GM18511 (cell line): ENCODE results near the gene BAK1.

Source experiments
- ATAC-seq: cut with Tn5 transposase; IDR thresholded peaks from one replicate; pipeline ENCODE4 v1.9.1; 2021; ENCODE audit warnings: mild to moderate bottlenecking, moderate library complexity; ENCODE audit not compliant: unreplicated experiment

Gene BAK1

GRCh38 chr6:33588894-33589293 is 8.8 kb upstream of the BAK1 start:
- no peak for ATAC-seq

GRCh38 chr6:33587529-33587928 is 7.5 kb upstream of the BAK1 start:
- ATAC-seq = no peak

DNA sequence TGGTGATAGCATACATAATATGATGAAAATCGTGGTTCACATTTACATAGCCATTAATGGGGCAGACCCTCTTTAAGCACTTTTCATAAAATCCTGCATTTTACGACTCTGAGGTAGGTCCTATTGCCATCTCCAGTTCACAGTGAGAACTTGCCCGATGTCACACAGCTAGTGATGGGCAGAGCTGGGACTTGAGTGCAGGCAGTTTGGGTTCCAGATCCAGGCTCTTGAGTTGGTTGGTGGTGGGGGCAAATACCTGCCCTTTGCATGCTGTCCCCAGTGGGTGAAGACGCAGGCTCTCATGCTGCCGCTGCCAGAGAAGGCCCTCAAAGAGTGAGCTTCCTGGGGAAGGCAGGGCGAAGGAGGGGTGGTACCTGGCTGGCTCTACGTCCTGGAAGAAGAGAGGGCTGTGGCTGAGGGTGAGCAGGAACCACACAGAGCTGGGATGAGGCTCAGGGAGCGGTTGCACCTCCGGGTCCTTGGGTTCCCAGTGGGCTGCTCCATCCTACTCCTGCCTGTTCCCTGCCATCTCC is 6.1 kb upstream of the BAK1 start:
- no peak for ATAC-seq

GRCh38 chr6:33585403-33586107 is 5.5 kb upstream of the BAK1 start:
- peak; percentile 54 for ATAC-seq

- ATAC-seq = no peak
Observed at GRCh38 chr6:33584700-33585402, 4.8 kb upstream of the BAK1 start.

- no peak for ATAC-seq
Observed at GRCh38 chr6:33583591-33584155, 3.6 kb upstream of the BAK1 start.

- ATAC-seq = no peak
Observed at GRCh38 chr6:33581186-33581585, 1.1 kb upstream of the BAK1 start.

- no peak for ATAC-seq
Observed at GRCh38 chr6:33578588-33579011, 1.5 kb downstream of the BAK1 start.

DNA sequence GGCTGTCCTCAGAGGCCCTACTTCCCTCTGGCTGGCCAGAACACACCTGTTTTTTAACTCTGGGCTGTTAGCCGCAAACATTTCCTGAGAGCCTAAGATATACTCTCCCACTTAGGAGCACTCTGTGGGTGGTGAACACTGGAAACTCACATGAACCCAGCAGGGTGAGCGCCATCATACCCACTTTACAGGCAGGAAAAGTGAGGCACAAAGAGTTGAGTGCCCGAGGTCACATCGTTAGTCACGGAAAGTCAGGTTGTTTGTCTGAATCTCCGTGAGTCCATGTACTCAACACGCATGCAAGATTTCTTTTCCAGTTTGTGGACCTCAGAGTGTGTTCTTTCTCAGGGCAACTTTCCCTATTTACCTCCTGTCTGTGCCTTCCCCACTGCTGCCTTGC is 1.9 kb downstream of the BAK1 start:
- ATAC-seq = no peak

- ATAC-seq = no peak
Observed at GRCh38 chr6:33577718-33578117, 2.4 kb downstream of the BAK1 start.

DNA sequence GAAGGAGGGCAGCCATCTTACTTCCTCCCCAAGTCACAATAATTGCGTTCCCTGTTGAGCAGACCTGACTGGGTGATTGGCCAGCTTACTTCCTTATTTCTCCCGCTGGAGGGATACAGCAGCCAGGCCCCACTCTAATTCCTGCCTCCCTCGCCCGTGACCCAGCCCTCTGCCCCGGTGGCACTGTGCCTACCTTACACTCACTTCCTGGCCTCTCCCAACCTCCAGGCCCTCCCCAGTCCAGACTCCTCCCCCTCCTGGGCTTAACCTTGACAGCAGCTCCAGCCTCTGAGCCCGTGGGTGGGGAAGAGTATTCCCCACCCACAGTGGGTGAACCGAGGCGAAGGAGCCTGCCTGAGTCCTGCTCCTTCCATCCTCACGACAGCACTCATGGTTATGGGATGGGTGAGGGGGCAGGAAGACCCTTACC is 3.0 kb downstream of the BAK1 start:
- no peak for ATAC-seq

- ATAC-seq = no peak
Observed at GRCh38 chr6:33576668-33577067, 3.4 kb downstream of the BAK1 start.

DNA sequence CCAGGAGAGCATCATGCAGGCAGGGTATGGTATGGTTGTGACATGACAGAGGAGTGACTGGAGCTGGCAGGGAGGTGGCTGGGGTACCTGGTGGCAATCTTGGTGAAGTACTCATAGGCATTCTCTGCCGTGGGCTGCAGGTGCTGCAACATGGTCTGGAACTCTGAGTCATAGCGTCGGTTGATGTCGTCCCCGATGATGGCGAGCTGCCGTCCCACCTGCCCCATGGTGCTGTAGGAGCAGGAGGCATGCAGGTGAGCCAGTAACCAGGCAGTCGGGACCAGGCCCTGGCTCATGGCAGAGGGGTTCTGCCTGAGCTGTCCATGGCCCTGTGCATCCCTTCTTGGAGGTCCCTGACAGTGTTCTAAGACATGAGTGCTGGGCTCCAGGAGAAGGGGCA is 4.9 kb downstream of the BAK1 start:
- ATAC-seq = no peak

GRCh38 chr6:33571637-33572316 is 8.3 kb downstream of the BAK1 start:
- no peak for ATAC-seq

DNA sequence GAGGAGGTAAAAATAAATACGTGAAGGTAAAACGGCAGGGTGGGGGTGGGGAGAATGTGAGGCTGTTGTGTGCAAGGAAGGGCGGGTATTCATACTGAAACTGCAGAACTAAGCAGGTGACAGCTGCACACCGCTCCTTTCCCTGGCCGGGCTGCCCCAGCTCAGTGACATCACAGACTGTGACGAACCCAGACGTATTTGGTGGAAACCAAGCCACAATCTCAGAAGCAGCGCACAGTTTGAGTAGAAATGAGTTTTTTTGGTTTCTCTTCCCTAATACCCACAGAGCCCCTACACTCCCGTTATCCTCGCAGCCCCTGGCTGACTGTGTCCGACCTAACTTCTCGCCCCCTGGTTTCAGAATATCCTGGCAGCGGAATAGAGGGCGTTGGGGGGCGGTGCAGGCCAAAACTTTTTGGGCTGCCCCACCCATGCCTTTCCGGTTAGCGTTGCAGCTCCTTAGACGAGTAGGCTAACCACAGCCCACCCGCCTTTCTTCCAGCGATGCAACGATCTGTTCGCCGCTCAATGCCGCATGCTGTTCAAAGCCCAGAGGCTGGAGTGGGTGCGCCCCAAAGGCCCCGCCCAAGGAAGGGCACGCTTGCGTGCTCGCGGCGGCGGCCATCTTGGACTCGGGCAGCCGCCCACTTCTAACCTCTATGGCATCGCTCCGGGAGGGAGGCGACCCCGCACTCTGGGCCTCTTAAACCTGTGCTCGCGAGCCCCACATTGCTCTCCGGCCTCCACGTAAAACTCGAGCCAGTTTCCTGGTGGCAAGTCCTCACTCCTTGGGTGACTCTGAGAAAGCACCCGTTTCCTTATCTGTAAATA is 9.1 kb downstream of the BAK1 start:
- peak; percentile 85 for ATAC-seq

DNA sequence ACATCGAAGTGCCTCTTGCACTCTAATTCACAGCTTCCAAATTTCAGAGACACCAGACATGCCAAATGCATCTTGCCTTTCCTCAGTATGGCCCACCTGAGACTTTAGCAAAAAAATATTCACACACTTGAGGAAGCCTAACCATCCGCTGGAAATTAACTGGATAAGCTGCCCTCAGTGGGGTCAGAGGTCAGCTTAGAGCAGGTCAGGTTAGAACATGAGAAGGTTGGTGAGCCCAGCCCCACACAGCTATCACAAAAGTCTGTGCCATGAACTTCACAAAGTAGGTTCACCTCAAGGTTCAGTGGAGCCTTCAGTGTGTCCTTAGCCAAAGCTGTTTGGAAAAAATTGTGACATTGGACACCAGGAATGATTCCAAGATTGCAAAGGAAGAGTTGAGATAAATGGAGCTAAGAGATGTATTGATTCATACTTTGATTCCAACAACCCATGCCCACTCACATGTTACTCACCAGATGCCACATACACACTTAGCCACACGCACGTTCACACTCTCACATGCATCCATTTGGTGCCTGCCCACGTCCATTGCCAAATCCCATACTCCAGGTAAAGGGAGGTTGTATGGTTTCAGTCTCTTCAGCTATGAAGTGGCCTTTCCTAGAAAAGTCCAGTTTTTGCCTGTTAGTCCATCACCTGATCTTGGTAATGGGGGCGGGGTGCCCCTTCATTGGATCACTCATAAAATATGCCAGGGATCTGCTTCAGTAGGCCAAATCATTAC is 11.1 kb downstream of the BAK1 start:
- ATAC-seq = no peak

DNA sequence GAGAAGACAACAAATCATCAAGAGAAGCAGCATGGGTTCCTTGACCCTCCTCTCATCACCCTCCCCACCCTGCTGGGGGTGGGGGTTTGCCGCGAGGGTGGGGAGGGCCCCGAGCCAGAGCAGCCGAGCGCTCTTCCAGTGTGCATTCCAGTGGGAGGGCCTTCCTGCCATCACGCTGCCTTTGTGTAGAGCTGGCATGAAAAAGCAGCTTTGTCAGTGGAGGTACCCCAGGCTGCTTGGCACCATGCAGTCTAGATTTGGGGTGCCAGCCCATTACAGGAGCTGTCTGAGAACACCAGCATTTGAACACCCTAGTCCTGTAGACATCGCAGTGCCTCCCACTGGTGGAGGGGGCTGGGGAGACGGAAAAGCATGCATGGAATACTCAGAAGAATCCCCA is 12.2 kb downstream of the BAK1 start:
- no peak for ATAC-seq

GRCh38 chr6:33566182-33567084 is 13.6 kb downstream of the BAK1 start:
- ATAC-seq = no peak

DNA sequence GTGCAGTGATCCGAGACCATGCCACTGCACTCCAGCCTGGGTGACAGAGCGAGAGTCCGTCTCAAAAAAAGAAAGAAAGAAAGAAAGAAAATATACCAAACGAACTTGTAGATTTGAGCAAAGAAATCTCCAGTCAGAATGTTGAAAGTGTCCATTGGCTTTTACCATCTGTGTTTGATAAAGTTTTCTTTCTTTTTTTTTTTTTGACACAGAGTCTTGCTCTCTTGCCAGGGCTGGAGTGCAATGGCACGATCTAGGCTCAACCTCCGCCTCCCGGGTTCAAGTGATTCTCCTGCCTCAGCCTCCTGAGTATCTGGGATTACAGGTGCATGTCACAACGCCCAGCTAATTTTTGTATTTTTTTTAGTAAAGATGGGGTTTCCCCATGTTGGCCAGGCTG is 21.3 kb downstream of the BAK1 start:
- ATAC-seq = no peak
